ENCODE data around the gene PNPO. TPM values are rescaled to one million over a fixed set of nuclear protein-coding genes. Genes with fewer than 3 reads are reported as not detected.

The PNPO gene
- total and polyA plus RNA-seq, 2 of the 8 experiments (the other 6 are each of a cell fraction or from before 2014, with no cell fraction given), result 7.0 to 8.1 TPM

- Histone ChIP-seq H4K91ac (replicated peaks; ENCODE audit: insufficient read length, low read length) (no peak overlapping the region), H3K4me1 (replicated peaks in 1 of 4; ENCODE audit: control insufficient read depth in 3 of 4, insufficient read depth in 4 of 4, low read length in 3 of 4) (peaks cover 0 to 1% (median 0%) of the 10 kb centered on the region in 4 experiments; a peak in 1 of 7 replicates), H3K14ac (ENCODE audit: insufficient read length) (no peak overlapping the region), H2BK15ac (ENCODE audit: low read length) (no peak overlapping the region), H3K27ac (ENCODE audit: low read depth, low read length) (no peak overlapping the region), H2BK12ac (ENCODE audit: low read depth, low read length) (no peak overlapping the region), H3K9ac (replicated peaks in 1 of 4; ENCODE audit: extremely low read depth in 1 of 4, low read depth in 3 of 4, low read length in 3 of 4) (no peak overlapping the region), H3K79me1 (ENCODE audit: low read depth, low read length) (no peaks in the 10 kb centered on the region), H3K4me3 (ENCODE audit: extremely low read depth in 1 of 4, insufficient read depth in 2 of 4, low read depth in 3 of 4, low read length in 4 of 4) (no peak overlapping the region), H4K8ac (ENCODE audit: extremely low read depth, insufficient read depth, low read length) (no peak overlapping the region), H3K27me3 (replicated peaks in 1 of 4; ENCODE audit: control insufficient read depth in 3 of 4, extremely low read depth in 1 of 4, insufficient read depth in 3 of 4, low read length in 3 of 4) (peaks cover 0 to 12% (median 7%) of the 10 kb centered on the region in 4 experiments; a peak in 5 of 7 replicates), H3K4ac (replicated peaks; ENCODE audit: insufficient read length, low read depth, low read length) (no peak overlapping the region), H3K18ac (ENCODE audit: extremely low read depth, low read length) (no peak overlapping the region), H3K23ac (ENCODE audit: insufficient read length) (no peak overlapping the region), H3K4me2 (ENCODE audit: insufficient read depth in 1 of 2, low read depth in 2 of 2, low read length in 2 of 2) (no peak overlapping the region), H2BK5ac (ENCODE audit: low read depth, low read length) (no peak overlapping the region), H3K23me2 (ENCODE audit: low read depth, low read length) (peaks cover 3% of the 10 kb centered on the region; the same call in 1 of the 2 replicates), H2AFZ (ENCODE audit: low read length) (no peak overlapping the region), H3K56ac (replicated peaks; ENCODE audit: insufficient read length, low read depth, low read length) (no peak overlapping the region), H4K5ac (ENCODE audit: insufficient read length, low read depth, low read length) (no peak overlapping the region), H3K9me3 (ENCODE audit: insufficient read depth in 2 of 2, low read depth in 1 of 2, low read length in 1 of 2) (no peaks in the 10 kb centered on the region), H4K20me1 (replicated peaks in 1 of 2; ENCODE audit: control insufficient read depth in 1 of 2, insufficient read depth in 2 of 2, low read length in 2 of 2) (no peaks in the 10 kb centered on the region), H3K79me2 (ENCODE audit: control insufficient read depth in 1 of 2, insufficient read depth in 2 of 2, low read length in 2 of 2) (no peaks in the 10 kb centered on the region), H2BK120ac (replicated peaks; ENCODE audit: low read depth, low read length) (no peak overlapping the region), H2BK20ac (ENCODE audit: low read length) (no peak overlapping the region), H3K36me3 (ENCODE audit: control insufficient read depth in 2 of 4, insufficient read depth in 4 of 4, low read length in 3 of 4) (no peaks in the 10 kb centered on the region), H2AK5ac (ENCODE audit: low read depth, low read length) (no peak overlapping the region)
- DNase-seq (ENCODE audit: low read depth in 1 of 2, low spot score in 2 of 2) (no peak), FAIRE-seq (no peak)
- POLR2A ChIA-PET (ENCODE audit: partially characterized antibody), result interaction anchor here (0.9 kb wide), 1 partner anchor 62 kb away, joined by 3 read pairs; no protein-coding TSS in a partner anchor
- CTCF ChIA-PET (ENCODE audit: partially characterized antibody), result interaction anchor here (4.4 to 28.0 kb wide), 3 partner anchors 8 to 30 kb away, joined by 35 to 1010 read pairs (median 154); partner anchors contain the start of genes CDK5RAP3 and PRR15L
- WGBS, 2 experiments (ENCODE audit: extremely low coverage in 1 of 2, insufficient coverage in 1 of 2, insufficient read length in 1 of 2, insufficient replicate concordance in 2 of 2, low coverage in 1 of 2, low lambda C conversion rate in 2 of 2, missing lambda C conversion rate in 1 of 2), result 88% methylated on average over 5 of the region's 5 CpGs; no CpG with 5 or more reads in 1 of the 2 experiments
- no peak for TF ChIP-seq RNF2 (IDR thresholded peaks at IDR 0.05; ENCODE audit: borderline replicate concordance, low read depth, low read length, missing control alignments, poor library complexity, severe bottlenecking)
- no peak for TF ChIP-seq ZNF274 (IDR thresholded peaks at IDR 0.05; ENCODE audit: borderline replicate concordance, extremely low read depth, low read length)
Measured at GRCh38 chr17:47937941-47938340, 3.4 kb upstream of the PNPO start.

Data from H1 (cell line).